ENCODE results near the gene CST11.

DNA sequence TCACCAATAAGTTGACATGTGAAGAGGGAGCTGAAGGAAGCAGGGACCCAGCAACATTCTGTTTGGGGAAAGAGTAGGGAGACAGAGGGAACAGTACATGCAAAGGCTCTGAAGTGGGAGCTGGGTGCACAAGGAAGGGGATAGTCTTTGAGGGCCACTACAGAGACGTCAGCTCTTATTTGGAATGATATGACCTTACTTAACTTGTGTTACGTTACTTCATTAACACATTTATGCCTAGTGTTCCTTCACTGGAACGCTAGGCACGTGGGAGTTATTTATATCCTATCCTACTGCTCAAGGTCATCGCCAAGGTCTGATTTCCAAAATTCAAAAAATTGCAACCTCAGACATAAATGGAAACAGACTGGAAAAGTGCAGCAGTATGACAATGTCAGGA lies 51.6 kb downstream of the CST11 start:
- no peak for TF ChIP-seq CTCF (optimal IDR thresholded peaks at IDR 0.05 in 1 of 3, IDR thresholded peaks at IDR 0.05 in 1 of 3, conservative IDR thresholded peaks at IDR 0.05 in 1 of 3; ENCODE audit: extremely low read depth in 1 of 3, insufficient read depth in 2 of 3, low read length in 3 of 3)
- no peak for TF ChIP-seq EZH2 (IDR thresholded peaks at IDR 0.05; ENCODE audit: low read length)
